Left lobe of liver (tissue), 2 donors: Measurements from ENCODE around the gene CES3. TPM values are rescaled to one million over a fixed set of nuclear protein-coding genes. Genes with fewer than 3 reads are reported as not detected.
"Not testable (repeated sequence)": the region's sequence is repeated elsewhere in the genome, so short reads cannot be mapped to it uniquely, and the experiment has no call there.

Experiments
- ATAC-seq: fragments of 200-7000 bp; cut with Tn5 transposase; one replicate; pipeline ENCODE4 v1.9.1; 2020; ENCODE audit warnings: mild to moderate bottlenecking, moderate library complexity
- DNase-seq: peaks from one replicate; pipeline ENCODE4 v3.0.0-alpha.2; 2020; ENCODE audit warnings: low spot score
- total RNA-seq: library from RNA; stranded (reverse); gene quantifications from one replicate; pipeline ENCODE4 v1.2.1, GENCODE V29; 2021
- donor health status: DM: no; HTN: no; CAD: no; lungs with moderate emphysema.
- donor health status: DM: no; HTN: yes; CAD: no.

Gene CES3
- total RNA-seq, 1 donor from 2014 or later: 80.3 TPM

- ATAC-seq: peak; percentile 66
- peak; percentile 88 for DNase-seq
These were observed 848 bp downstream of the CES3 start for GRCh38 chr16:66961914-66962313.

DNA sequence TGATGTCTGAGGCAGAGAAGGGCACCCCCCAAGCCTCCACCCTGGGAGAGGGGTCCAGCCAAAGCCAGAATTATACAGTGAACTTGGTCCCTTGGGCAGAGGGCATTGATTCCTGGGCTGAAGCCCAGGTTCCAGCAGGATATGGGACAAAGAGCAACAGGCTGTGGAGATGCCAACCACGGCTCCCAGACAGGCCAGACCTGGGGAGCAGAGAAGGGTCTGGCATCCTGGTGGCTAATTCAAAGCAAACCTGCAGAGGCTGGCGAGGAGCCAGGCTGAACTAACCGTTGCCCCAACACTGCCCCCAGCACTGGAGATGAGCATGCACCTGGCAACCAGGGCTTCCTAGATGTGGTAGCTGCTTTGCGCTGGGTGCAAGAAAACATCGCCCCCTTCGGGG lies 3.0 kb downstream of the CES3 start:
- ATAC-seq (peak; percentile 74), DNase-seq (peak; percentile 91)

DNA sequence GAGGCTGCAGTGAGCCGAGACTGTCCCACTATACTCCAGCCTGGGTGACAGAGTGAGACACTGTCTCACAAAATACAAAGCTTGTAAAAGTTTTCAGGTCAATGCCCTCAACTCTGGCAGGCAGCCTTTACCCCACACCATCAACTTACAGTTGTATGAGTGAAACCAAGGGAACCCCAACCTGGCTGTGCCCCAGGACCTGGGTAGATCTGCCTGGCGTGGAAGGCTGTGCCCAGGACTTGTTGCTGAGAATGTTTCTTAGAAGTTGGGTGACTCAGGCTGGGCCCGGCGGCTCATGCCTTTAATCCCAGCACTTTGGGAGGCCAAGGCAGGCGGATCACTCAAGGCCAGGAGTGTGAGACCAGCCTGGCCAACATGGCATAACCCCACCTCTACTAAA lies 7.8 kb downstream of the CES3 start:
- ATAC-seq: peak; percentile 12

GRCh38 chr16:66970775-66971720 lies 10.0 kb downstream of the CES3 start:
- ATAC-seq (no peak), DNase-seq (no peak)

More for the DNA sequence above, 7.8 kb downstream of the CES3 start:
- DNase-seq: no peak

DNA sequence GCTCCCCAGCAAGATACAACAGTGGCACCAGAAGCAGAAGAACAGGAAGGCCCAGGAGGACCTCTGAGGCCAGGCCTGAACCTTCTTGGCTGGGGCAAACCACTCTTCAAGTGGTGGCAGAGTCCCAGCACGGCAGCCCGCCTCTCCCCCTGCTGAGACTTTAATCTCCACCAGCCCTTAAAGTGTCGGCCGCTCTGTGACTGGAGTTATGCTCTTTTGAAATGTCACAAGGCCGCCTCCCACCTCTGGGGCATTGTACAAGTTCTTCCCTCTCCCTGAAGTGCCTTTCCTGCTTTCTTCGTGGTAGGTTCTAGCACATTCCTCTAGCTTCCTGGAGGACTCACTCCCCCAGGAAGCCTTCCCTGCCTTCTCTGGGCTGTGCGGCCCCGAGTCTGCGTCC lies 11.9 kb downstream of the CES3 start:
- DNase-seq (no peak), ATAC-seq (no peak)

DNA sequence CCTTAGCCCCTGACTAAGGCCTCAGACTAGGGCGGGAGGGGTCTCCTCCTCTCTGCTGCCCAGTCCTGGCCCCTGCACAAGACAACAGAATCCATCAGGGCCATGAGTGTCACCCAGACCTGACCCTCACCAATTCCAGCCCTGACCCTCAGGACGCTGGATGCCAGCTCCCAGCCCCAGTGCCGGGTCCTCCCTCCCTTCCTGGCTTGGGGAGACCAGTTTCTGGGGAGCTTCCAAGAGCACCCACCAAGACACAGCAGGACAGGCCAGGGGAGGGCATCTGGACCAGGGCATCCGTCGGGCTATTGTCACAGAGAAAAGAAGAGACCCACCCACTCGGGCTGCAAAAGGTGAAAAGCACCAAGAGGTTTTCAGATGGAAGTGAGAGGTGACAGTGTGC lies 12.7 kb downstream of the CES3 start:
- DNase-seq (no peak), ATAC-seq (no peak)

DNA sequence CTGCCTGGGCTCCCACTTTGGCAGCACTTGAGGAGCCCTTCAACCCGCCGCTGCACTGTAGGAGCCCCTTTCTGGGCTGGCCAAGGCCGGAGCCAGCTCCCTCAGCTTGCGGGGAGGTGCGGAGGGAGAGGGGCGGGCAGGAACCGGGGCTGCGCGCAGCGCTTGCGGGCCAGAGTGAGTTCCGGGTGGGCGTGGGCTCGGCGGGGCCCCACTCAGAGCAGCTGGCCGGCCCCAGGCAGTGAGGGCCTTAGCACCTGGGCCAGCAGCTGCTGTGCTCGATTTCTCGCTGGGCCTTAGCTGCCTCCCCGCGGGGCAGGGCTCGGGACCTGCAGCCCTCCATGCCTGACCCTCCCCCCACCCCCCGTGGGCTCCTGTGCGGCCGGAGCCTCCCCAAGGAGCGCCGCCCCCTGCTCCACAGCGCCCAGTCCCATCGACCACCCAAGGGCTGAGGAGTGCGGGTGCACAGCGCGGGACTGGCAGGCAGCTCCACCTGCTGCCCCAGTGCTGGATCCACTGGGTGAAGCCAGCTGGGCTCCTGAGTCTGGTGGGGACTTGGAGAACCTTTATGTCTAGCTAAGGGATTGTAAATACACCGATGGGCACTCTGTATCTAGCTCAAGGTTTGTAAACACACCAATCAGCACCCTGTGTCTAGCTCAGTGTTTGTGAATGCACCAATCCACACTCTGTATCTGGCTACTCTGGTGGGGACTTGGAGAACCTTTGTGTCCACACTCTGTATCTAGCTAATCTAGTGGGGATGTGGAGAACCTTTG lies 13.3 kb downstream of the CES3 start:
- not testable (repeated sequence) for DNase-seq, ATAC-seq

DNA sequence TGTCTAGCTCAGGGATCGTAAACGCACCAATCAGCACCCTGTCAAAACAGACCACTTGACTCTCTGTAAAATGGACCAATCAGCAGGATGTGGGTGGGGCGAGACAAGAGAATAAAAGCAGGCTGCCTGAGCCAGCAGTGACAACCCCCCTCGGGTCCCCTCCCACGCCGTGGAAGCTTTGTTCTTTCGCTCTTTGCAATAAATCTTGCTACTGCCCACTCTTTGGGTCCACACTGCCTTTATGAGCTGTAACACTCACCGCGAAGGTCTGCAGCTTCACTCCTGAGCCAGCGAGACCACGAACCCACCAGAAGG lies 13.8 kb downstream of the CES3 start:
- ATAC-seq, DNase-seq: not testable (repeated sequence)

- ATAC-seq: no peak
- no peak for DNase-seq
These were observed 14.3 kb downstream of the CES3 start for GRCh38 chr16:66975302-66975893.

DNA sequence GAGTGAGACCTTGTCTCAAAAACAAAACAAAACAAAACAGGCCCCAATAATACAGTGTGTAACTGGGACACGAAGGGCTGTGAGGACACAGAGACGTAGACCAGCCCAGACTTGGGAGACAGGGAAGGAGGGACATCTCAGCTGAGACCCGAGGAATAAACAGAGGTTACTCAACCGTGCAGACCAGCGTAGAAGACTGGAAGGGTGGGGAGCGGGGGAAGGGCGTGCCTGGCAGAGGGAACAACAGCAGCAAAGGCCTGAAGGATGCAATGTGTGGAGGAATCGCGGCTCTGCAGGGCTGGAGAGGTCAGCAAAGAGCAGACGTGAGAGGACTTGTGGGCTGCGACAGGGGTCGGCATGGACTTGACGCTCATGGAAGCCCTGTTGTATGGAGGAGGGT lies 15.7 kb downstream of the CES3 start:
- DNase-seq: no peak
- ATAC-seq: peak; percentile 30

- peak; percentile 92 for DNase-seq
- ATAC-seq: peak; percentile 96
These were observed 16.5 kb downstream of the CES3 start for GRCh38 chr16:66977341-66978113.

DNA sequence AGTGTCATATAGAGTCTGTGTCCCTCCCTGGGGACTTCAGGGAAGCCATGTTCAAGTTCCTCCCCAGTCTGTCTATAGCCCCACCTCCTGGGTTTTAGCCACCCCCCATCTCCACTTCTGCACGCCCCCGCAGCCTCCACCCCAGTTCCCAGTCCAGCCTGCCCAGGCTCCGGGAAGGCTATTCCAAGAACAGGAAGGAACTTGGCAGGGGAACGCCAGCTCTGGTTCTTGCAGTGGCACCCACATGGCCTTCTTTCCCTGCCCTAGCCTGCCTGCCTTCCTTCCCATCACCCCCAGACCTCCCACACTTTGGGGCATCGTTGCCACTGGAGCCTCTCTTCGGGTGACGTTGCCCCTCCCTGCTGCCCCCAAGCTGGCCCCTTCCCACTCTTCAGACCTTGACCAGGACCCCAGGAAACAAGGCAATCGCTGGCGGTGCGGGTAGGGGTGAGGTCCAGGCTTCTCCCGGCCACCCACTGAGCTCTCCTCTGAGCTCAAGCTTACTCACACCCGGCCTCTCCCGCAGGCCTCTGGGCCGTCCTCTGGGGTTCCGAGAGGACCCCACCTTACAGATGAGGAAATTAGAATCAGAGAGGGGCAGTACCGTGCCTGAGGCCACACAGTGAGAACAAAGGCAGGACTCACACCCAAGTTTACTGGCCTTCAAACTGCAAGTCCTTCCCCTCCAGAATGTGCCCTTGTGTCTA lies 18.1 kb downstream of the CES3 start:
- ATAC-seq: no peak
- DNase-seq: no peak

DNA sequence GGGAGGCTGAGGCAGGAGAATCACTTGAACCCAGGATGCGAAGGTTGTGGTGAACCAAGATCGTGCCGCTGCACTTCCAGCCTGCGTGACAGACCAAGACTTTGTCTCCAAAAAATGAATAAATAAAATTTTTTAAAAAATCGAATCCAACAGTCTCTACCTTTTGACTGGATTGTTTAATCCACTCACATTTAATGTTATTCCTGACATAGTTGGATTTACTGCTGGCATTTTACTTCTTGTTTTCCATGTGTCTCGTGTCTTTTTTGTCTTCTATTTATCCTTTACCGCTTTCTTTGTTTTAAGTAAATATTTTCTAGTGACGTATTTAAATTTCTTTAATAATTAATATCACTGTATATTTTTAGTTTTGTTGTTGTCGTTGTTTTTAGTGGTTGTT lies 22.0 kb downstream of the CES3 start:
- DNase-seq (no peak), ATAC-seq (no peak)

- no peak for ATAC-seq
- no peak for DNase-seq
These were observed 23.8 kb downstream of the CES3 start for GRCh38 chr16:66984892-66985311.

DNA sequence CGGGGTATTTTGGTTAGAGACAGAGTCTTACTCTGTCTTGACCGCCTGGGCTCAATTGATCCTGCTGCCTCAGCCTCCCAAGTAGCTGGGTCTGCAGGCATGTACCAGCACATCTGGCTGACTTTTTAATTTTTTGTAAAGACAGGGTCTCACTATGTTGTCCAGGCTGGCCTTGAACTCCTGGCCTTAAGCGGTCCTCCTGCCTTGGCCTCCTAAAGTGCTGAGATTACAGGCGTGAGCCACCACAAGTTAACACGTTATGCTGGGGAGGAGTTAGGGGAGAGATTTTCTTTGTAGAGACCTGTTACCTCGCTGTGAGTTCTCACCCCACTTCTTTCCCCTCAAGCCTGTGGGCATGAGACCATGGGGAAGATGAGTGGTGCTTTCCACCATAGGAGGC lies 25.5 kb downstream of the CES3 start:
- DNase-seq (no peak), ATAC-seq (no peak)

DNA sequence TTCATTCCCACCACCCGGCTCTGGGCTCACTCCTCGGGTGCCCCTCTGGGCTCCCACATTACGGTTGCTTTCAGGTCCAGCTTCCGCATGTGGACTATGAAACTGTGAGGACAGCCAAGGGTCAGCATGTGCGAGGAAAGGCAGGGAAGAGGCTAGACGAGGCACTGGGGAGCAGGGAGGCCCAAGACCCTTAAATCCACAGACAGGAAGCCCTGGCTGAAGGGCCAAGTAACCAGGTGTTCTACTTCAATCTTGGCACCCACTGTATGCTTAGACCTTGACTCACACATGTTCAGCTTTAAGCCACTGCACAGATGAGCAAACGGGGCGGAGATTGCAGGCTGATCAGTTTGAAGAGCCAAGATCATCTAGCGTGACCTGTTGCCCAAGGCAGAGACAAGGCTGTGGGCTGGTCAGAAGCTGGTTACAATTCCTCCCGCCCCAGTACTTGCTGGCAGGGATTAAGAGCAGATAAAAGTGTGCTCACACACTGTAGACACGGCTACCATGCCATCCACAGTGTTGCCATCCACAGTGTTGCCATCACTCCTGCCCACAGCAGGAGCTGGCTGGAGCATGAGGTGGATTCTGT lies 27.2 kb downstream of the CES3 start, which contains the start of gene CES4A:
Gene CES4A, plus strand, starts transcription at position 393 of the 592 bp plus-strand sequence. Its CDS starts 184 bp downstream, at position 577.
- ATAC-seq (peak; percentile 90), DNase-seq (peak; percentile 86)

GRCh38 chr16:66991545-66992077 lies 30.5 kb downstream of the CES3 start:
- DNase-seq (no peak), ATAC-seq (no peak)

- DNase-seq, ATAC-seq: not testable (repeated sequence)
These were observed 32.5 kb downstream of the CES3 start for GRCh38 chr16:66993558-66993957.

GRCh38 chr16:66996324-66996982 lies 35.4 kb downstream of the CES3 start:
- peak; percentile 81 for DNase-seq
- peak; percentile 88 for ATAC-seq
